ENCODE data around the gene P2RX7.

P2RX7 gene

GRCh38 chr12:121236776-121237175, 104.1 kb downstream of the P2RX7 start:
- DNase-seq, result no peak

DNA sequence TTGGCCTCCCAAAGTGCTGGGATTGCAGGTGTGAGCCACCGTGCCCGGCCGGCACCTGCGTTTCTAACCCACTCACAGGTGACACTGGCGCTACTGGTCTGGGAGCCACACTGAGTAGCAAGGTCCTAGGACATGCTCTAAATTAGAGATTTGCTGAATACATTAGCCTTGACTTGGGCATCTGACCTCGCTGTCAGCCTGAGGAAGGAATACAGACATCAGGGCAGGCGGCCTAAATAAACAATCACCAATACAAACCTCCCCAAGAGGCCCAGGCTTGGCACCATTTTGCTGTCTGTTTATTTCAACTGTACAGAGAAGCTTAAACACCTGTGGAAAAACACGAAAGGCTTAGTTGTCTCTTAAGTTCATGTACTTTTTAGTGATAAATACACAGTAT, 104.7 kb downstream of the P2RX7 start:
- DNase-seq, result no peak

All from NCI-H510A (cell line).